Smooth muscle cell (in vitro differentiated cells): ENCODE data around the gene GUK1. TPM values are rescaled to one million over a fixed set of nuclear protein-coding genes. Genes with fewer than 3 reads are reported as not detected.

Experiments
- DNase-seq: peaks from one replicate; lab custom pipeline; 2025; ENCODE audit not compliant: unreplicated experiment; lab: John Stamatoyannopoulos, UW
- H2AFZ ChIP-seq: fragments of 200-600 bp; sonication (generic); 2 replicates; pipeline ENCODE4 v1.6.0; 2016; ENCODE audit warnings: antibody characterized with exemption, low read depth, mild to moderate bottlenecking
- H3F3A ChIP-seq: fragments of 200-600 bp; sonication (generic); 2 replicates; pipeline ENCODE4 v1.6.0; 2017; ENCODE audit warnings: antibody characterized with exemption, low read depth
- H3K27ac ChIP-seq: fragments of 200-600 bp; sonication (generic); 2 replicates; pipeline ENCODE4 v1.5.1; 2016; ENCODE audit warnings: low read depth, mild to moderate bottlenecking
- H3K27me3 ChIP-seq: fragments of 200-600 bp; sonication (generic); 2 replicates; pipeline ENCODE4 v1.6.1; 2016; ENCODE audit warnings: low read depth, mild to moderate bottlenecking
- H3K36me3 ChIP-seq: fragments of 200-600 bp; sonication (generic); 2 replicates; pipeline ENCODE4 v1.5.1; 2016; ENCODE audit warnings: low read depth
- H3K4me1 ChIP-seq: fragments of 200-600 bp; sonication (generic); 2 replicates; pipeline ENCODE4 v1.5.1; 2016; ENCODE audit warnings: low read depth
- H3K4me2 ChIP-seq: fragments of 200-600 bp; sonication (generic); 2 replicates; pipeline ENCODE4 v1.6.0; 2016; ENCODE audit warnings: mild to moderate bottlenecking
- H3K4me3 ChIP-seq: fragments of 200-600 bp; sonication (generic); 2 replicates; pipeline ENCODE4 v1.5.1; 2016; ENCODE audit warnings: mild to moderate bottlenecking
- H3K79me2 ChIP-seq: fragments of 200-600 bp; sonication (generic); 2 replicates; pipeline ENCODE4 v1.6.0; 2016; ENCODE audit warnings: low read depth, mild to moderate bottlenecking
- H3K9ac ChIP-seq: fragments of 200-600 bp; sonication (generic); 2 replicates; pipeline ENCODE4 v1.6.0; 2016; ENCODE audit warnings: low read depth
- H3K9me3 ChIP-seq: fragments of 200-600 bp; sonication (generic); replicated peaks from 2 replicates; pipeline ENCODE4 v1.5.1; 2016; ENCODE audit warnings: low read depth
- H4K20me1 ChIP-seq: fragments of 200-600 bp; sonication (generic); 2 replicates; pipeline ENCODE4 v1.6.0; 2016; ENCODE audit warnings: low read depth
- WGBS: methylation state at CpG from one replicate; pipeline ENCODE4 v1.1.7; 2016; ENCODE audit warnings: low lambda C conversion rate; 5-methylcytosine and 5-hydroxymethylcytosine counted together
- polyA plus RNA-seq: library from polyadenylated mRNA; unstranded; fragments of >200 nt; fragmentation: Nextera tagmentation; extraction: Ambion mirVana; gene quantifications from 2 replicates; pipeline ENCODE4 v1.2.1, GENCODE V29; 2016
- total RNA-seq: library from RNA; depleted of rRNA; stranded (reverse); fragments of >200 nt; gene quantifications from 2 replicates; pipeline ENCODE4 v1.2.3, GENCODE V29; 2014
- TF ChIP-seq, protein P1 (sequence below): fragments of 200-600 bp; sonication (generic); IDR thresholded peaks from 2 replicates; pipeline ENCODE4 v1.5.1; 2017; ENCODE audit warnings: borderline replicate concordance, mild to moderate bottlenecking, antibody characterized with exemption; ENCODE audit not compliant: insufficient read depth, poor library complexity, severe bottlenecking

Gene GUK1
- total and polyA plus RNA-seq, 2 experiments from 2014 or later: 205 to 465 TPM

- WGBS: 91% methylated on average over 12 of the region's 12 CpGs
- H3K4me1 ChIP-seq: peaks cover 5% of the 10 kb centered on the region
- peaks cover 12% of the 10 kb centered on the region for H3K79me2 ChIP-seq
Observed at GRCh38 chr1:228168563-228169270, 28.6 kb downstream of the GUK1 start.

DNA sequence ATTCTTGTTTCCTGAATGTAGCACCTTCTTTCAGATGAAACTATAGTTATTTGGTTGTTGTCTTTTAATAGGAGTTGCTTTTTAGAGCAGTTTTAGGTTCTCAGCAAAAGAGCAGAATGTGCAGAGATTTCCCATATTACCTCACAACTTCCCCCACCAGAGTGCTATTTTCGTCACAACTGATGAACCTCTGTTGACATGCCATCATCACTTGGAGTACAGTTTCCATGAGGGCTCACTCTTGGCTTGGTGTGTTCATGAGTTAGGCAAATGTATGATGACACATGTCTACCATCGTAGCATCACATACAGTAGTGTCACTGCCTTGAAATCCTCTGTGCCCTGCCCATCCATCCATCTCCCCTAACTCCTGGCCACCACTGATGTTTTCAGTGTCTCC lies 29.3 kb downstream of the GUK1 start:
- Histone ChIP-seq H3K9ac (no peak overlapping the region), H3K27ac (no peak overlapping the region), H2AFZ (no peak overlapping the region), H3K27me3 (no peaks in the 10 kb centered on the region), H3F3A (no peaks in the 10 kb centered on the region), H3K4me2 (no peak overlapping the region), H3K9me3 (no peaks in the 10 kb centered on the region), H3K4me3 (no peak overlapping the region), H4K20me1 (peaks cover 16% of the 10 kb centered on the region), H3K36me3 (no peaks in the 10 kb centered on the region), H3K79me2 (peaks cover 12% of the 10 kb centered on the region), H3K4me1 (peaks cover 5% of the 10 kb centered on the region)
- DNase-seq: no peak
- WGBS: 91% methylated on average over 2 of the region's 2 CpGs
- TF ChIP-seq, protein P1, sequence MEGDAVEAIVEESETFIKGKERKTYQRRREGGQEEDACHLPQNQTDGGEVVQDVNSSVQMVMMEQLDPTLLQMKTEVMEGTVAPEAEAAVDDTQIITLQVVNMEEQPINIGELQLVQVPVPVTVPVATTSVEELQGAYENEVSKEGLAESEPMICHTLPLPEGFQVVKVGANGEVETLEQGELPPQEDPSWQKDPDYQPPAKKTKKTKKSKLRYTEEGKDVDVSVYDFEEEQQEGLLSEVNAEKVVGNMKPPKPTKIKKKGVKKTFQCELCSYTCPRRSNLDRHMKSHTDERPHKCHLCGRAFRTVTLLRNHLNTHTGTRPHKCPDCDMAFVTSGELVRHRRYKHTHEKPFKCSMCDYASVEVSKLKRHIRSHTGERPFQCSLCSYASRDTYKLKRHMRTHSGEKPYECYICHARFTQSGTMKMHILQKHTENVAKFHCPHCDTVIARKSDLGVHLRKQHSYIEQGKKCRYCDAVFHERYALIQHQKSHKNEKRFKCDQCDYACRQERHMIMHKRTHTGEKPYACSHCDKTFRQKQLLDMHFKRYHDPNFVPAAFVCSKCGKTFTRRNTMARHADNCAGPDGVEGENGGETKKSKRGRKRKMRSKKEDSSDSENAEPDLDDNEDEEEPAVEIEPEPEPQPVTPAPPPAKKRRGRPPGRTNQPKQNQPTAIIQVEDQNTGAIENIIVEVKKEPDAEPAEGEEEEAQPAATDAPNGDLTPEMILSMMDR: no peak

More at GRCh38 chr1:228168563-228169270, 28.6 kb downstream of the GUK1 start:
- Histone ChIP-seq H3K4me3 (no peak overlapping the region), H3K9ac (no peak overlapping the region), H3K4me2 (no peak overlapping the region), H3K27ac (no peak overlapping the region), H3K36me3 (no peaks in the 10 kb centered on the region), H3F3A (no peaks in the 10 kb centered on the region), H3K9me3 (no peaks in the 10 kb centered on the region), H3K27me3 (no peaks in the 10 kb centered on the region), H4K20me1 (peaks cover 15% of the 10 kb centered on the region), H2AFZ (no peak overlapping the region)
- no peak for DNase-seq
- TF ChIP-seq, protein P1: no peak

- Histone ChIP-seq H4K20me1 (peaks cover 16% of the 10 kb centered on the region), H3K27me3 (no peaks in the 10 kb centered on the region), H3K9ac (no peak overlapping the region), H3K4me1 (no peaks in the 10 kb centered on the region), H3K27ac (no peak overlapping the region), H3K36me3 (no peaks in the 10 kb centered on the region), H3K4me2 (no peak overlapping the region), H3K9me3 (no peaks in the 10 kb centered on the region), H3F3A (no peaks in the 10 kb centered on the region), H3K4me3 (no peak overlapping the region), H3K79me2 (peaks cover 12% of the 10 kb centered on the region), H2AFZ (no peak overlapping the region)
- DNase-seq: no peak
- TF ChIP-seq, protein P1: no peak
- 91% methylated on average over 7 of the region's 7 CpGs for WGBS
Observed at GRCh38 chr1:228170666-228171065, 30.6 kb downstream of the GUK1 start.

GRCh38 chr1:228171221-228171891 lies 31.3 kb downstream of the GUK1 start:
- no peak for DNase-seq
- no peaks in the 10 kb centered on the region for H3K4me1 ChIP-seq
- H3K9ac ChIP-seq: no peak overlapping the region
- H3F3A ChIP-seq: no peaks in the 10 kb centered on the region
- H2AFZ ChIP-seq: no peak overlapping the region
- no peaks in the 10 kb centered on the region for H3K9me3 ChIP-seq
- no peak overlapping the region for H3K4me3 ChIP-seq
- TF ChIP-seq, protein P1: no peak
- no peak overlapping the region for H3K27ac ChIP-seq
- no peaks in the 10 kb centered on the region for H3K36me3 ChIP-seq
- peaks cover 12% of the 10 kb centered on the region for H3K79me2 ChIP-seq
- H4K20me1 ChIP-seq: peaks cover 16% of the 10 kb centered on the region
- WGBS: 87% methylated on average over 10 of the region's 10 CpGs
- H3K27me3 ChIP-seq: no peaks in the 10 kb centered on the region
- no peak overlapping the region for H3K4me2 ChIP-seq
